ENCODE results near the gene MFAP3L.

Gene MFAP3L

DNA sequence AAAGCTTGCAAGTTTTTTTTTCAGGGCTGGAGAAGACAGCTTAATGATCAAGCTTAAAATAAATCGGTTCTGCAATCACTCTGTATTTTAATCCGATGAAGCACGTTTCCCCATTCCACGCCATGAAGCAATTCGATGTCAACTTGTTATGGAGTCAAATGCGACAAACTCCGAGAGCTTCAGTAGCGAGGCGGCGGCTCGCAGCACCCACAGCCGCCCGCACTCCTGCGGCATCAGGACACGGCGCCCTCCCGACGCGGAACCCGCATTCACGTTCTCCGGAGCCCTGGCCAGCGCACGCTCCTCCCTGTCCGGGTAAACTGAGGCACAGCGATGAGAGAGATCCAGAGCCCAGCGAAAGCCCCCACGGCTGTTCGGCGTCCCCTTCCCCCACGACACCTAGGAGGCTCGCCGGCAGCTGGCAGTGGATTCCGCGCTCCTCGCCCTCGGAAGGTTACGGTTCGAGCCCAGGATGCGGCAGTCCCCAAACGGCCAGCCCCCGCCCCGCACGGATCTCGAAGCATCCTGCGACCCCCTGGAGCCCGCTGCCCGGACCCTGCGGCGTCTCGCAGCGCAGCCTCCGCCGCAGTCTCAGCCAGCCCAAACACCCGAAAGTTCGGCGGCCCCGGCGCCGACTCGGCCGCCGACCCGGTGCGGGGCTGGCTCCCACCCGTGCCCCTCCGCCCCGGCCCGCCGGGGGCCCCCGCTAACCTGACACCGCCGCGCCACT, 507 bp downstream of the MFAP3L start:
- peak in 1 of 3 donors; percentile 4 for DNase-seq (ENCODE audit: low read depth in 2 of 3, low spot score in 1 of 3)

- no peak for DNase-seq (ENCODE audit: low read depth in 2 of 3, low spot score in 1 of 3)
Observed at GRCh38 chr4:170022211-170022610, 4.0 kb downstream of the MFAP3L start.

DNA sequence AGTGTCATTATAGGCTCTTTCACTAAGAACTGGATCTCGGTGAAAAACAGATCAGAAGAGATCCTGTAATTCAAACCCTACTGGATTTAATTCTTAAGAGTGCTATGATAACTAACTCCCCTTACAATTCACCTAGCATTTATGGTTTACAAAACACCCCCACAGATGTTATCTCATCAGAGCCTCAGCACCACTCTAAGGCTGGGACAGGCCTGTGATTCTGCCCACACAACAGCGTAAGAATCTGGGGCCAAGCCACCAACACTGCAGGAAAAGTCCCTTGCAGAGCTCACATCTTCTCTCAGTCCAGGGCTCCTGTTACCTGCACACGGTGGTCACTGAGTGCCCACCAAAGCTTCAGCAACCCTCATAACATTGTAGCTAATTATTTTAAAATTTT, 8.9 kb downstream of the MFAP3L start:
- no peak for DNase-seq (ENCODE audit: low read depth in 2 of 3, low spot score in 1 of 3)

DNA sequence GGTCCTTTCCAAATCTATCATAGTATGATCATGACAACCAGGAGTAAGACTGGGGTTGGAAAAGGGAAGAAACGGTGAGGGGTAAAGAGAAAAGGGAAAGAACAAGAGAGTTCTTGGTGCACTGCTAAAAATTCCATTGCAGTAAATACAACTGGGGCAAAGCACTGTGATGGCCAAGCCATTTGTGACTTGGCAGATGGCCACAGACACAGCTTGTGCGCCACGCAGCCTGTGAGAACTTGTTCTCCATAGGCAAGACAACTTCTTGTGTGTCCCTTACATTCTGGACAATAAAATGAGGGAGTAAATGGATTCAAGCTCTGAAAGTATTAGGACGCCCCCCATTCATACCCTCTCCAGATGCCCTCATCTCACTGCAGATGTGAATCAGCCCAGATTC, 10.9 kb downstream of the MFAP3L start:
- no peak for DNase-seq (ENCODE audit: low read depth in 2 of 3, low spot score in 1 of 3)

DNA sequence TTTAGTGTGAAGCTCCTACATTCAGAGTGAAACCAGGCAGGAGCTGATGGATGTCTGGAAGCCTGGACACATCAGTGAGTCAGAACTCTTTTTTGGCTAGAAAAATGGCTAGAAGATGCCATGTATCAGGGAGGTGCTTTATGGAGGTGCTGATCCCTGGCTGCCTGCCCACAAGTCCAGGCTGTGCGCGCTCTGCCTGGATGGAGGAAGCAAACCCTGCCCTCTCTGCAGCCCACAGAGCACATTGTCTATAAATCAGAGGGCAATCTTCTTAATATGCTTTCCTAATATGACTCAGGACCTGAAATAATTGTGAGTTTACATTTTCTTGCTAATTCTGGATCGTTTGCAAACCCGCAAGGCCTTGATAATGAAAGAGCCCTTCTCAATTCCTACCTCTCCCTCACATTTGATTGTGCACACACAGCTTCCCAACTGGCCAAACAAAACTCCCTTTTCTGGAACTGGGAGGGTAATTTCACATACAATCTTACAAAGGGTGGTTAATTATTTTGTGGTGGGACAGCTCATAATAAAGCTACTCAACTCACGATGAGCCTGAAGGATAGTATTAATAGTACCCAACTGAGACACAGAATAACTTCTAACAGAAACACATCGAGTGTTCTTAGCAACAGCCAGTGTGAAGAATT, 11.7 kb downstream of the MFAP3L start:
- no peak for DNase-seq (ENCODE audit: low read depth in 2 of 3, low spot score in 1 of 3)

DNA sequence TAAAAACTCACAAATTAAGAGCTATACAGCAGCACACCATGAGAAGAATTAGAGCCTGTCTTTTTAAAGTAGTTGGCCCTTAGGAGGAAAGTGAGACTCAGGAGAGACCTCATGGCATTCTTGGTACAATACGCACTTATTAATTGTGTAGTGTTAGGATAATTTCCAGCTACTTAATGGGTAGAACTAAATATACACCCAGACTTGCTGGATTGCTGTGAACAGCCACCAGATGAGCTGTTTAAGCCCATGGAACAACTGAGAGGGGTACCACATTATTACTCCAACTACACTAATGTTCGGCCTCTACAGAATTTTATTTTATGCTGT, 13.6 kb downstream of the MFAP3L start:
- DNase-seq (ENCODE audit: low read depth in 2 of 3, low spot score in 1 of 3): no peak

- no peak for DNase-seq (ENCODE audit: low read depth in 2 of 3, low spot score in 1 of 3)
Observed at GRCh38 chr4:170011921-170012628, 14.1 kb downstream of the MFAP3L start.

GRCh38 chr4:170009291-170009690, 16.9 kb downstream of the MFAP3L start:
- no peak for DNase-seq (ENCODE audit: low read depth in 2 of 3, low spot score in 1 of 3)

- DNase-seq (ENCODE audit: low read depth in 2 of 3, low spot score in 1 of 3): no peak
Observed at GRCh38 chr4:170008801-170009200, 17.4 kb downstream of the MFAP3L start.

DNA sequence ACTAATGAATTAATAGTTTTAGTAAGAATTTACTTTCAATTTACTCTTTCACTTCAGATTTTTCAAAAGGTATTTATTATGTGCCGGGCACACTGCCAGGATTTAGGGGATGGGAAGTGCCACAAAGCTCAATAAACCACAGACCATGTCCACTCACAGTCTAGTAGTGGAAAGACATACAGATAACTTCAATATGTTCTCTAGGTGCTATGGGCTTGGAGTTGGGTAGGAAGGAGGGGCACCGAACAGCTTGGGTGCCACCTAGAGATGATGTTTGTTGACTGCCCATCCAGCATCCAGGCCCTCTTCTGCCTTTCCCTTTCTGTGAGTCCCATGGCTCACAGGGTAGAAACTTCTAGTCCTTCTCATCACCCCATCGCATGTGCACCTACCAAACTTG, 17.8 kb downstream of the MFAP3L start:
- DNase-seq (ENCODE audit: low read depth in 2 of 3, low spot score in 1 of 3): no peak

DNA sequence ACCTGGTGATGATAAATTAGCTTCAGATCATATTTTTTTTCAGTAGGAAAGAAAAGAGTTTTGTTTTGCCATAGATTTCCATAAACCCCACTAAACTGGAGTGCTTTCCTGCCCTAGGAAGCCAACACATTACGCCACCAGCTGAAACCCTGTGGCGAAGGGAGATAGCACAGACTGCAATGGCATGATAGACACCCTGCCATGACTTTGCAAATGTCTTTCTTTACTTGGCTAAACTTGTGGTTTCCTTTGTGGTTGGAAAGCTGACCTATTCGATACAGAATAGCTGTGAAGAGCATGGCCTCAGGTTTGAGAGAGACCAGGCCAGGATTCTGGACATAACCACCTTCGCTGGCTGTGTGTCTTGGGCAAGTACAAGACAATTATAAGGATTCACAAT, 19.1 kb downstream of the MFAP3L start:
- DNase-seq (ENCODE audit: low read depth in 2 of 3, low spot score in 1 of 3): no peak

- no peak for DNase-seq (ENCODE audit: low read depth in 2 of 3, low spot score in 1 of 3)
Observed at GRCh38 chr4:170005472-170005871, 20.7 kb downstream of the MFAP3L start.

DNA sequence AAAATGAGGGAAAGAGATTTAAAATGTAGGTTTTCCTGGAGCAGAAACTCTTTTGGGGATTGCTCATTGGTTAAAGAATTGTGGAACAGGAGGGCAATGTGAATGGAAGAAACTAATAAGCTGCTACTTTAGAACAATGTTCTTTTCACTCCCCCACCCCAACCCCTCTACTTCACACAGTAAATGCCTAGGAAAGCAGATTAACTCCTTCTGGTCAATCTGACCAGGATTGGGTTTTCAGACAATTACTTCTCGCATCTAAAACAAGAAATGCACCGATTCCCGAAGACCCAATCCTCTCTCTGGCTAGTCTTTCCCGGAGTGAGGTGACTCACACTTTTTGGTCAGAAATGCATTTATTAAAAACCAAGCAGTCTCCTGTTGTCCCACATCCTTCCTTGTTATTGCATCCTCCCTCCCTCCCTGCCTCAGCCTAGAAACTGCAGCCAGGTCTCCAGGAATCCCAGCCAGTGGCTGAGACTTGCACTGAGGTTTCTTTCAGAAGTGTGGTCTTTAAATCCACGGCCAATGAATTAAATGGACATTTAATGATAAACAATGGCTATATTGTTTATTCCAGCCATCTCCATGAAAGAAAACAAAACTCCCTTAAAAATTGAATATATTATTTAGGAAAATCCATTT, 21.4 kb downstream of the MFAP3L start:
- DNase-seq (ENCODE audit: low read depth in 2 of 3, low spot score in 1 of 3): no peak

- no peak for DNase-seq (ENCODE audit: low read depth in 2 of 3, low spot score in 1 of 3)
Observed at GRCh38 chr4:170003071-170004070, 22.8 kb downstream of the MFAP3L start.

DNA sequence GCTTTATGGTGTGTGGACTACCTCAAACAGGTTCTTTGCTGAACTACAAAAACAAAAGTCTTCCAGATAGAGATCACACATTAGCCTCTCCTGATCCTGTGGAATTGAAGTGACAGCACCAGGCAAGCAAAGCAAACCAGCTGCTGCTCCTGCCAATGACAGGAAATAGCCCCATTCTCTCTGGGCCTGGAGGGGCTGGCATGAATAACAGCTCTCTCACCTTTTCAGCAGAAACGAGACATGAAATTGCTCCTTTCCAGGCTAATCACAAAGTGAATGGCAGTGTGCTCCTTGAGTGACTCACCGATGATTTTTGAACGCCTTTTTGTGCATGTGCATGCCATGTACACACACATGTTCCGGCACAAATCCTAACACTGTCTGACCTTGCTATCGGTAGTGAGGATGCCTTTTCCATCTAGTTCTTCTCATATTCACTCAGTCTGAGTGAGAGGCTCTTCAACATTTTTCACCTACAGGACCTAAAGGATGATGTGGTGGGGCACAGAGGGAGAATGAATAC, 24.4 kb downstream of the MFAP3L start:
- DNase-seq (ENCODE audit: low read depth in 2 of 3, low spot score in 1 of 3): no peak

- no peak for DNase-seq (ENCODE audit: low read depth in 2 of 3, low spot score in 1 of 3)
Observed at GRCh38 chr4:170001011-170001744, 25.0 kb downstream of the MFAP3L start.

GRCh38 chr4:169999923-170000322, 26.3 kb downstream of the MFAP3L start:
- DNase-seq (ENCODE audit: low read depth in 2 of 3, low spot score in 1 of 3): no peak

DNA sequence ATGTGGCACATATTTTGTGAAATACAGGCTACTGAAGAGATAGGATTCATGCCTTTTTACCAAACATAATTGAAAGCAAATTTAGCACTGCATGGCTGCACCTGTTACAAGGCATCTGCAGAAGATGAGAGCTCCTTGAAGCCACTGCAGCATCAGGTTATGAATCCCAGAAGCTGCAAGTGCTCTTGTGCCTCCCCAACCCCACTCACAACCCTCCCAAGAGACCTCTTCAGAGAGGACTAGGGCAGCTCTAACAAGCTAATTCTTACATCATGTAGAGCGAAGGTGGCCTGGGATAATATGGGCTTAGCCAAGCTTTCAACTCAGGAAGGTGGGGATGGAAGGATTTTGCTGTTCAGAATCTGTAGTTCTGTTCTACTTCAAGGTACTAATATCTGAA, 27.2 kb downstream of the MFAP3L start:
- no peak for DNase-seq (ENCODE audit: low read depth in 2 of 3, low spot score in 1 of 3)

DNA sequence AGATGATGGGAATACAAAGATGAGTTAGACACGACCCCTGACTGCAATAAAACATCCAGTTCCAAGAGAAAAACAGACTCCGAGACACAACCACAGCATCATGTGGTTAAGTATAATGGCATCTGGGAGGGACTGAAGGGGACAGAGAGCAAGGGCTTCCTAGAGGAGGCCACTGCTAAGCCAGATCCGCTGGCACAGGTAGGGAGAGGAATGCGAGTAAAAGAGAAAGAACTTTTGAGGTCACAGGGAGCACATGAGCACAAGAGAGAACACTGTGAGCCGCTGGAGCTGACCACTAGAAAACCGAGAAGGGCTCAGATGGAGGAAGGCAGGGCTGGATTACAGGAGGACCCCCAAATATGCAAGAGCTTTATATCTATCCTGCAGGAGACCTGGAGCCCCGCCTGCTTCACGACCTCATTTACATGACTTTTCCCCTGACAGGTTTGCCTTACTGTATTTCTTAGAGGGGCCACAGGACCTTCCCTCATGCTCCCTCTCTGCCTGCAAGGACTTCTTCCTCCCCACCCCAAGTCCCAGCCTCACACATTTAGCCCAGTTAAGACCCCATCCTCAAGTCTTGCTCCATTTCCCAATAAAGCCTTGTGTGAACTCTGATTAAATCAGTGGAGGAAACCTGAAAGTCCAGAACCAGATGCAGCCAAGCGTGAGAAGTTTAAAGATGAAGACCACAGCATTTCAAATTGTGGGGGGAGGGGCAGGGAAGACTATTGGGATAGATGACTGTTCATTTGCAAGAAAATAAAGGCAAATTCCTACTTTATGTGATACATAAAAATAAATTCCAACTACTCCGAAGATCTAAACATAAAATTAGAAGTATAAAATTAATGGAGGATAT, 29.6 kb downstream of the MFAP3L start:
- no peak for DNase-seq (ENCODE audit: low read depth in 2 of 3, low spot score in 1 of 3)

Data from stimulated activated CD4-positive, alpha-beta T cell treated with anti-CD3 and anti-CD28 coated beads, Interleukin-12 subunit alpha, Interleukin-12 subunit beta, amount 100 ng/mL, for 48 hours (primary cell).